MG63 (cell line): ENCODE data around the gene GOLGA5. TPM values are rescaled to one million over a fixed set of nuclear protein-coding genes. Genes with fewer than 3 reads are reported as not detected.
"Not testable (repeated sequence)": the region's sequence is repeated elsewhere in the genome, so short reads cannot be mapped to it uniquely, and the experiment has no call there.

ENCODE experiments used
- DNase-seq: peaks from one replicate; pipeline ENCODE4 v3.0.0-alpha.2; 2020
- H3K27me3 ChIP-seq: fragments of 250-450 bp; sonication (Bioruptor Pico); 2 replicates; pipeline ENCODE4 v1.5.1; 2020; ENCODE audit warnings: mild to moderate bottlenecking, moderate library complexity
- H3K36me3 ChIP-seq: fragments of 250-450 bp; sonication (Bioruptor Pico); 2 replicates; pipeline ENCODE4 v1.5.1; 2020; ENCODE audit warnings: mild to moderate bottlenecking, moderate library complexity
- H3K4me3 ChIP-seq: fragments of 250-450 bp; sonication (Bioruptor Pico); 2 replicates; pipeline ENCODE4 v1.5.1; 2020; ENCODE audit warnings: mild to moderate bottlenecking, moderate library complexity
- H3K9me3 ChIP-seq: fragments of 250-450 bp; sonication (Bioruptor Pico); 2 replicates; pipeline ENCODE4 v1.5.1; 2020; ENCODE audit warnings: mild to moderate bottlenecking, moderate library complexity
- total RNA-seq: library from RNA; depleted of rRNA; stranded (reverse); fragments of >200 nt; shearing (Covaris generic); gene quantifications from 2 replicates; pipeline ENCODE4 v1.2.3, GENCODE V29; 2014; ENCODE audit warnings: low replicate concordance

Gene GOLGA5
- total RNA-seq, 1 experiment from 2014 or later: 9.1 TPM

DNA sequence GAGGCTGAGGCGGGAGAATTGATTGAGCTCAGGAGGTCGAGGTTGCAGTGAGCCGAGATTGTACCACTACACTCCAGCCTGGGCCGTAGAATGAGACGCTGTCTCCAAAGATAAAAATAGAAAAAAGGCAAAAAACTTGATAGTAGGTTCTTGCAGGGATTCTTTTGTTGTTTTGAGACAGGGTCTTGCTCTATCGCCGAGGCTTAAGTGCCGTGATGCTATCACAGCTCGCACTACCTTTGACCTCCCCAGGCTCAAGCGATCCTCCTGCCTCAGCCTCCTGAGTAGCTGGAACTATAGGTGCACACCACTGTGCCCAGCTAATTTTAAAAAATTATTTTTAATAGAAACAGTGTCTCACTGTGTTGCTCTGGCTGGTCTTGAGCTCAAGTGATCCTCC lies 4.7 kb downstream of the GOLGA5 start:
- H3K27me3 ChIP-seq: no peaks in the 10 kb centered on the region
- H3K9me3 ChIP-seq: no peaks in the 10 kb centered on the region
- H3K36me3 ChIP-seq: peaks cover 25% of the 10 kb centered on the region
- H3K4me3 ChIP-seq: no peak overlapping the region
- no peak for DNase-seq

DNA sequence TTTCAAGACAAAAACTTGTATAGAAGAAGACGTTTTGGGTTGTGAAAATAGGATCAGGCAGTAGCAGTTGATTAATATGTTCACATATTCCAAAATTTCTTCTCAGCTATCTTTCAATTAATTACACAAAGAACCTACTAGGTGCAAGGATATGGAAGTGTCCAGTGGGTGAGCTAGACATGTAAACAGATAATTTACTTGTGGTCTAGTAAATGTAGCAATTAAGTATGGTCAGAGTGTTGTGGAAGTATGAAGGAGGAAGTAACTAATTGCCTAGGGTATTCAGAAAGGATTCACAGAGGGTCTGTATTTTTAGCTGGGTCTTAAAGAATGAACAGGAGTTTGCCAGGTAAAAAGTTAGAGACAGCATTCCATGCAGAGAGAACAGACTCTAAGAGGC lies 5.9 kb downstream of the GOLGA5 start:
- H3K27me3 ChIP-seq: no peaks in the 10 kb centered on the region
- no peak for DNase-seq
- no peak overlapping the region for H3K4me3 ChIP-seq
- peaks cover 26% of the 10 kb centered on the region for H3K36me3 ChIP-seq
- H3K9me3 ChIP-seq: no peaks in the 10 kb centered on the region

DNA sequence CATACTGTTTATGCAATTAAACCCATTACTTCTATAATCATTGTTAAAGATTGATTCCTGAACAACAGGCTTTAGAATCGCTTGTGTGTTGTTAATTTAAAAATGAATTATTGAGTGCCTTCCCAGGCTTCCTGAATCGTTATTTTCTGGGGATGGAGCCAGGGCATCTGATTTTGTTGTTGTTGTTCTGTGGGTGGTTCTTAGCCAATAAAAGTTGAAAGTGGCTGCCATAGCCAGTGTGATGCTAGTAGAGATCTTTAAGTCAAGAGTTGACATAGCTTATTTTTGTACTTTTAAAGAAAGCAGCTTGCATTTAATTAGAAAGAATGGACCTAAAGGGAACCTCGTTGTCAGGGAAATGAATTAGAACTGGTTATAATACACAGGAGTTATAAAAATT lies 6.4 kb downstream of the GOLGA5 start:
- DNase-seq: no peak
- Histone ChIP-seq H3K27me3 (no peaks in the 10 kb centered on the region), H3K4me3 (no peak overlapping the region), H3K36me3 (peaks cover 26% of the 10 kb centered on the region), H3K9me3 (no peaks in the 10 kb centered on the region)

DNA sequence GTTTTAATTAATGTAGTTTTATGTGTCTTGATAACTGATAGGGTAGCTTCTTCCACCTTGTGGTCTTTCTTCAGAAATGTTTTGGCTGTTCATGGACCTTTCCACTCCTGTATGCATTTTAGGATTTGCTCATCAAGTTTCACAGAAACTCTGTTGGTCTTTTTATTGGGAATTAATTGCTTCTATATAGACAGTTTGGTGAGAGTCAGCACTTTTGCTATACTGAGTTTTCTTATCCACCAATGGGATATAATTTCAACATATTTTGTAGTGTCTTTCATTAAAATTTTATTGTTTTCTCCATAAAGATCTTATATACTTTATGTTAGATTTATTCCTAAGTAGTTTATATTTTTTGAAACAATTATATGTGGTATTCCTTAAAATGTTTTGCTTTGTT lies 7.8 kb downstream of the GOLGA5 start:
- H3K36me3 ChIP-seq: peaks cover 31% of the 10 kb centered on the region
- H3K9me3 ChIP-seq: no peaks in the 10 kb centered on the region
- H3K4me3 ChIP-seq: no peak overlapping the region
- DNase-seq: no peak
- H3K27me3 ChIP-seq: no peaks in the 10 kb centered on the region

DNA sequence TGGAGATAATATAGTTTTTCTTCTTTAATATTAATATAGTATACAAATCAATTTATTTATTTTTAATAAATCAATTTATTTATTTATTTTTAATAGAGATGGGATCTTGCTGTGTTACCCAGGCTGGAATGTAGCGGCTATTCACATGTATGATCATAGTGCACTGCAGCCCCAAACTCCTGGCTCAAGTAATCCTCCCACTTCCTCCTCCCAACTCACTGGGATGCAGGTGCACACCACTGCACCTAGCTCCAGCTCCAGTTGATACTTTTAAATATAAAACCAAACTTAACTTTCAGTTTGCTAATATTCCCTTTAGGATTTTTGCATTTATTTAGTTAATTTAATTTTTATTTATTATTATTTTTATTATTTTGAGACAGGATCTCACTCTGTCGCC lies 8.6 kb downstream of the GOLGA5 start:
- no peak for DNase-seq
- Histone ChIP-seq H3K27me3 (no peaks in the 10 kb centered on the region), H3K4me3 (no peak overlapping the region), H3K36me3 (peaks cover 36% of the 10 kb centered on the region), H3K9me3 (no peaks in the 10 kb centered on the region)

DNA sequence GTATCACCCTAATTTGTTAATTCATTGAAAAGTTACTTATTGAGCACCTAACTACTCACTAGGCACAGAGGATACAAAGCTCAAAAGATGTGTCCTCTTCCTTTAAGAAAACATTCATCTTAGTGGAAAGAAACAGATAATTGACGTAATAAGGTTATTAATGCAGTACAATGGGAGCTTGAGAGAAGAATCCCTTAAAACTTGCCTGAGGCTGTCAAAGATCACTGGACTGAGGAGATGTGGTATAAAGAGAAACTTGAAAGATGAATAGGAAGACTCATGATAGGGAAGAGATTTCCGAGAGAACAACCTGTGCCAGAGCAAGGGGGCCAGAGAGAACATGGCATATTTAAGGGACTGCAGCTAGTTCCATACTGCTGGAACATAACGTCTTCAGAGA lies 19.1 kb downstream of the GOLGA5 start:
- Histone ChIP-seq H3K27me3 (no peaks in the 10 kb centered on the region), H3K9me3 (no peaks in the 10 kb centered on the region), H3K4me3 (no peak overlapping the region), H3K36me3 (peaks cover 23% of the 10 kb centered on the region)
- no peak for DNase-seq

DNA sequence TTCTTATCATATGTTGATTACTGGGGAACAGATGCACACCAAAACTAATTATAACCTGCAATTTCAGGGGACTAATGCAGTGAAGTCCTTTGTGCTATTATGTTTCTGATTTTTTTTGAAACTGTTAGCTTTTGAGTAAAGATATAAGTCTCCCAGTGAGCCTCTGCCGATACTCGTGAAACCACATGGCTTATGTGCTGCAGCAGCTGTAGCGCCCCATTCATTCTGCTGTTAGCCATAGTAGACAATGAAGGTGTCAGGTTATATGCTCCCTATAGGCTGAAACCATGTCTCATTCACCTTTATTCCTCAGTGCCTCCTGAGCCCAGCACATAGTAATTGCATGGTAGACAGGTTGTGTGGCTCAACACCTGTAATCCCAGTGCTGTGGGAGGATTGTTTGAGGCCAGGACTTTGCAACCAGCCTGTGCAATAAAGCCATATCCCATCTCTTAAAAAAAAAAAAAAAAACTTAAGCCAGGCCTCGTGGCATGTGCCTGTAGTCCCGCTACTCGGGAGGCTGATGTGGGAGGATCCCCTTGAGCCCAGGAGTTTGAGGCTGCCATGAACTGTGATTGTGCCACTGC lies 25.0 kb downstream of the GOLGA5 start:
- H3K4me3 ChIP-seq: no peak overlapping the region
- peaks cover 11% of the 10 kb centered on the region for H3K36me3 ChIP-seq
- H3K9me3 ChIP-seq: no peaks in the 10 kb centered on the region
- DNase-seq: no peak
- no peaks in the 10 kb centered on the region for H3K27me3 ChIP-seq

DNA sequence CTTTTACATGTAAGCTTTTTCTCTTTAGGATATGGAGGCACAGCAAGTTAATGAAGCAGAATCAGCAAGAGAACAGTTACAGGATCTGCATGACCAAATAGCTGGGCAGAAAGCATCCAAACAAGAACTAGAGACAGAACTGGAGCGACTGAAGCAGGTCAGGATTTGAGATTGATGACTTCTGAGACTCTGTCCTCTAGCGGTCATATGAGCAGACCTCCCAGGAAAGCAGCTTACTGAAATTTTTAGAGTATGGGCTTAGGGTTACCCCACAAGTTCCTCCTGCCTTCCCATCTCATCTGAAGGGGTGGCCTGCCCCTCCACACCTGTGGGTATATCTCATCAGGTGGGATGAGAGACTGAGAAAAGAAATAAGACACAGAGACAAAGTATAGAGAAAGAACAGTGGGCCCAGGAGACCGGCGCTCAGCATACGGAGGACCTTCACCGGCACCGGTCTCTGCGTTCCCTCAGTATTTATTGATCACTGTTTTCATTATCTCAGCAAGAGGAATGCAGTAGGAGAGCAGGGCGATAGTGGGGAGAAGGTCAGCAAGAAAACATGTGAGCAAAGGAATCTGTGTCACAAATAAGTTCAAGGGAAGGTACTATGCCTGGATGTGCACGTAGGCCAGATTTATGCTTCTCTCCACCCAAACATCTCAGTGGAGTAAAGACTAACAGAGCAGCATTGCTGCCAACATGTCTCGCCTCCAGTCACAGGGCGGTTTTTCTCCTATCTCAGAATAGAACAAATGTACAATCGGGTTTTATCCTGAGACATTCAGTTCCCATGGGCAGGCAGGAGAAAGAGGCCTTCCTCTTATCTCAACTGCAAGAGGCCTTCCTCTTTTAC lies 25.8 kb downstream of the GOLGA5 start:
- not testable (repeated sequence) for H3K9me3 ChIP-seq, H3K4me3 ChIP-seq, DNase-seq, H3K27me3 ChIP-seq
- H3K36me3 ChIP-seq: peaks cover 19% of the 10 kb centered on the region

DNA sequence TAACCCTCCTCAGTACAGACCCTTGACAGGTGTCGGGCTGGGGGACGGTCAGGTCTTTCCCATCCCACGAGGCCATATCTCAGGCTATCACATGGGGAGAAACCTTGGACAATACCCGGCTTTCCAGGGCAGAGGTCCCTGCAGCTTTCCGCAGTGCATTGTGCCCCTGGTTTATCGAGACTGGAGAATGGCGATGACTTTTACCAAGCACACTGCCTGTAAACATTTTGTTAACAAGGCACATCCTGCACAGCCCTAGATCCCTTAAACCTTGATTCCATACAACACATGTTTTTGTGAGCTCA lies 26.4 kb downstream of the GOLGA5 start:
- H3K4me3 ChIP-seq, H3K9me3 ChIP-seq, H3K27me3 ChIP-seq, DNase-seq: not testable (repeated sequence)
- peaks cover 20% of the 10 kb centered on the region for H3K36me3 ChIP-seq

DNA sequence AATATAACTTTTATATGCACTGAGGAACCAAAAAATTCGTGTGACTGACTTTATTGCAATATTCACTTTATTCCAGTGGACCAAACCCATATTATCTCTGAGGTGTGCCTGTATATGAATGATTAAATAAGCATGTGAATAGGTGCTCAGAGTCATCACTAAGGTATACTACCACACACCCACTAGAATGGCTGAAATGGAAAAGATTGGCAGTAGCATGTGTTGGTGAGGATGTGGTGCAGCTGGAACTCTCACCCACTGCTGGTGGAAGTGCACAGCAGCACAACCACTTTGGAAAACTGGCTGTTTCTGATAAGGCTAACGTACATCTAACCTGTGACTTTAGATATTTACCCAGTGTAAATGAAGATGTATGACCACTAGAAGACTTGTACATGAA lies 36.8 kb downstream of the GOLGA5 start:
- no peaks in the 10 kb centered on the region for H3K9me3 ChIP-seq
- H3K36me3 ChIP-seq: peaks cover 3% of the 10 kb centered on the region
- H3K27me3 ChIP-seq: no peaks in the 10 kb centered on the region

DNA sequence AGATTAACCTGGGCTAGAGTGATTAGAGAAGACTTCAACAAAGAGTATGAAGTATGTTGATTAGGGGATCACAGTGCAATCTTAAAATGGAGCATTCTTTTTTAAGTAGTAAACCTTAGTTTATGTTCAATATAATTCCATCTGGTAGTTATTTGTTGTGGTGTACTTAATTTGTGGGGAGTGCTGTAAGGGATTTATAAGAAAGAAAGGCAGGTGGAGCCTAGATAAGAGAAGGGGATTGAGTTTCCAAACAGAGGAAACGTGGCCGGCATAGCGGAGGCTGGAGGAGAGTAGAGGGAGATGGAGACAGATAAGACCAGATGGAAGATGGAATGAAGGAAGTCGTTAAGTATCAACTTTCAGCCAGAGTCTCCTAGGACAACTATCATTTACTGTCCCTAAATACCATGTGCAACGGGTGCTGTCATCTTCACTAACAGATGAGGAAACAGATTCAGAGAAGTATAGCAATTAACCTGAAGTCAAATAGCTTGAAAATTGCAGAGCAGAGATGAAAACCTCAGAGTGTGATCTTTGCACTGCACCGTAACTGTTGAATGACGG lies 38.1 kb downstream of the GOLGA5 start:
- Histone ChIP-seq H3K36me3 (peaks cover 6% of the 10 kb centered on the region), H3K9me3 (no peaks in the 10 kb centered on the region), H3K27me3 (no peaks in the 10 kb centered on the region), H3K4me3 (no peak overlapping the region)
- no peak for DNase-seq

More for the DNA sequence above, 36.8 kb downstream of the GOLGA5 start:
- no peak overlapping the region for H3K4me3 ChIP-seq
- DNase-seq: no peak

DNA sequence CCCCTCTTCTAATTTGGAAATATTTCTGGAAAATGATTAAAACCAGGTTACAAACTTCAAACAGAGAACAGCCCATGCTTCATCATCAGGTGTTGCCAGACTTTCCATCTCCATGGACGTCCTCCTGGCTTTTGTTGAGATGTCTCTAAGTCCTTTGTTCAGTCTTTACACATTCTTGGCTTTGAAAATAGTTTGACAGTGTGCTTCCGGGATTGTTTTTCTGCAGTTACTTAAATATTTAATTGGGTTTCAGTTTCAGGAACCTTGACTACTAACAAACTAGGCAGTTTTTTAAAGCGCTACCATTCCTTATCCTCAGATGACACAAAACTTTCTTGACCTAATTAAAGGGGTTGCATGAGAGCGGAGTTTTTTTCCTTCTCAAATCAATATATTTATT lies 47.8 kb downstream of the GOLGA5 start:
- H3K4me3 ChIP-seq: no peak overlapping the region
- H3K27me3 ChIP-seq: no peaks in the 10 kb centered on the region
- no peak for DNase-seq
- no peaks in the 10 kb centered on the region; the same call in 1 of the 2 replicates for H3K36me3 ChIP-seq
- H3K9me3 ChIP-seq: no peaks in the 10 kb centered on the region

DNA sequence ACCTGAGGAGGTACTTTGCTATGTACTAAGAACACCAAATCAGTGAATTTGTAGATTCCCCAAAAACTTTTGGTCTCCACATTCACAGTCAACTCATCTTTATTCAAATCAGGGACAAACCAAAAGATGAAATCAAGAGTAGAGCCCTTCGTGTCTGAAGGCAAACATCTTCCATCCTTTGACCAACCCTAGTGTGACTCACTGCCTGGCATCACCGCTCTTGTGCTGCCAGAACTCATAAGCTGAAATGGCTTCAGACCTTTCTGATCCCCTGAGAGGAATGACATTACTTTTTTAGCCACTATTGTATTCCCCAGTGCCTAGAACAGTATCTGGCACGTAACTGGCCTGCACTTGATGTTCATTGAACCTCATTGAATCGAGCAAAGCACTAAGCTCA lies 50.1 kb downstream of the GOLGA5 start:
- Histone ChIP-seq H3K4me3 (no peak overlapping the region), H3K9me3 (no peaks in the 10 kb centered on the region), H3K27me3 (no peaks in the 10 kb centered on the region), H3K36me3 (no peaks in the 10 kb centered on the region; the same call in 1 of the 2 replicates)
- peak; percentile 7 for DNase-seq

DNA sequence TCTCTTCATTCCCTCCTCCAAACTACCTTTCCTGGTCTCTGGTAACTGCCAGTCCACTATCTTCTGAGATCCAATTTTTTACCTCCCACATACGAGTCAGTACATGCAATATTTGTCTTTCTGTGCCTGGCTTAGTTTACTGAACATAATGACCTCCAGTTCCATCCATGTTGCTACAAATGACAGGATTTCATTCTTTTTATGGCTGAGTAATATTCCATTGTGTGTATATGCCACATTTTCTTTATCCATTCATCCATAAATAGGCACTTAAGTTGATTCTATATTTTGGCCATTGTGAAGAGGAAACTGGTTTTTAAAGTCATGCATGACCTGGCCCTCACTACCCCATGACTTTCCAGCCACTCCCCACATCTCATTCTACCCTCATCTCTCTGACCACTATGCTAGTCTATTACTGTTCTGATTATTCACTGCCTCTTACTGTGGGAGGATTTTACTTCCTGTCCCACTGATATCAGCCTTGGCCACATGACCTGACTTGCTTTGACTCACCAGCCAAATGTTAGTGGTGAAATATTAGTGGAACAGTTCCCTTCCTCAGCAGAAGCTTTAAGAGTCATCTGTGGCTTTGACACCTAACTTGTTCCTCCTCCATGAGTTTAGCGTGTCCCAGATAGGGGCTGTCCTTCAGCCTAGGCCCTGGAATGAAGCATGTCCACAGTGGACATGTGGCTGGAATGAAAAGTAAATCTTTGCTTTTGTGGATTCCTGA lies 52.2 kb downstream of the GOLGA5 start:
- H3K4me3 ChIP-seq: no peak overlapping the region
- H3K36me3 ChIP-seq: no peaks in the 10 kb centered on the region
- peak; percentile 3 for DNase-seq
- H3K9me3 ChIP-seq: no peaks in the 10 kb centered on the region
- H3K27me3 ChIP-seq: no peaks in the 10 kb centered on the region

DNA sequence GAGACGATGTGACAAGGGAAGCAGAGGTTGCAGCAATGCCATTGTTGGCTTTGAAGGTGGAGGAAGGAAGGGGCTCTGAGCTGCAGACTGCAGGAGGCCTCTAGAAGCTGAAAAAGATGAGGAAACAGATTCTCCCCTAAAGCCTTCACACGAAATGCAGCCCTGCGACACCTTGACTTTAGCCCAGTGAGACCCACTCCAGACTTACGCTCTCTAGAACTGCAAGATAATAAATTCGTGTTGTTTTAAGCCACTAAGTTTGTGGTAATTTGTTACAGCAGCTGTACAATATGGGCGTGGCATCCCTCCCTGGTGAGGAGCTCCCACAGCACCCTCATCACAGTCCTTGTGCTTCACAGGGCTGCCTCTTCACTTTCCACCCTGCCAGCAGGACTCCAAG lies 53.2 kb downstream of the GOLGA5 start:
- Histone ChIP-seq H3K4me3 (no peak overlapping the region), H3K9me3 (no peaks in the 10 kb centered on the region), H3K36me3 (no peaks in the 10 kb centered on the region), H3K27me3 (no peaks in the 10 kb centered on the region)
- no peak for DNase-seq

DNA sequence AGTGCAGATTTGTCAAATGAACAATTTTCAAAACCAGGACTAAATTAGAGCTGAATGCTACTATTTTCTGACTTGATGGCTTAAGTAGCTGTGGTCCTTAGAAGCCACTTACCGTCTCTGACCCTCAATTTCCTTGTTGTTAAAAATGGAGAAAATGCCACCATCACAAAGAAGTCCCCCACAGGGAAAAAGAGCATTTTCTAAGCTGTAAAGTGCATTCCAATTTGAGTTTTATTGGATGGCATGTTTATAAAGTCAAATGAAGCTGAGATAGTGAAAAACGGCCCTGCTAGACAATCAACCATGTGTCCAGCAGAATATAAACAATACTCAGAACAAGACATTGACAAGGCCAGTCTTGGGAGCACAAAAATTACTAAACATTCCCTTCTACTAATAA lies 53.6 kb downstream of the GOLGA5 start:
- Histone ChIP-seq H3K27me3 (no peaks in the 10 kb centered on the region), H3K4me3 (no peak overlapping the region), H3K36me3 (no peaks in the 10 kb centered on the region), H3K9me3 (no peaks in the 10 kb centered on the region)
- no peak for DNase-seq

DNA sequence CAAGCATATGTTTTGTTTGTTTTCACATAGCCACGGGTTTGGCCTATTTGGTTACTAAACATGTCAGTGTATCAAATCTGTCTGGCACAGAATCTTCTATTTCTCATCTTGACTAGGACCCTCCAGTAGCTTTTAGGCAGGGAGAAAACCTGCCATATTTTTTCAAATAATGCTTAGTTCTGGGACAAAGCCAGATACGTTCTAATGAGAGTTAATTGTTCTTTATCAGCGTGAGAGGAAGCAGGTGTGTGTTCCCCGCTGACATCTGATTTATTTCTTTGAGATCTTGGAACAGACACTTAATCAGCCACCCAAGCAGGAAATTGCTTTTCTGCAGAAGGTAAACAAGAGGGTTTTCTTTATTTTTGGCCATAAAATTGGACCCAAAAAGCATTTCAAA lies 54.8 kb downstream of the GOLGA5 start:
- H3K9me3 ChIP-seq: no peaks in the 10 kb centered on the region
- no peak for DNase-seq
- H3K4me3 ChIP-seq: no peak overlapping the region
- no peaks in the 10 kb centered on the region for H3K36me3 ChIP-seq
- no peaks in the 10 kb centered on the region for H3K27me3 ChIP-seq
